GM21381 (cell line): ENCODE results near the gene OTUB1.

Source experiments
- ATAC-seq: cut with Tn5 transposase; IDR thresholded peaks from one replicate; pipeline ENCODE4 v1.9.1; 2021; ENCODE audit warnings: mild to moderate bottlenecking, moderate library complexity; ENCODE audit not compliant: unreplicated experiment

Gene OTUB1

GRCh38 chr11:64004590-64004984 is 18.3 kb downstream of the OTUB1 start:
- no peak for ATAC-seq

DNA sequence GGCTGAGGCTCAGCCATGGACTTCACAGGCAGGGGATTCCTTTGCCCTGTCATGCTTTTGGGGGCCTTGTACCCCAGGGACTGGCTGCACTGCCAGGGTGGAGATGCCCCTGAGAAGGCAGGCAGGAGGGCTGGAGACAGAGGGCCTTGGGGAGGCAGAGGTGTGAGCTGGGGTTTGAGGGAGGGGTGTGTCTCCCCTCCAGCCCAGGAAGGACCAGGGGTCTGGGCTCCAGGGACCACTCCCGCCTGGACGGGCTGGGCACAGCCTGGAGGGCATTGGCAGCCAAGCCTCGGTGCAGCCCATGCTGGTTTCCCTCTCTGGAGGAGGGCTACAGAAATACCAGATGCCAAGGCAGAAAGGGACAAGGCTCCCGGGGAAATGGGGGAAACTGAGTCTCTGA is 19.5 kb downstream of the OTUB1 start:
- ATAC-seq, result no peak

- no peak for ATAC-seq
These were observed 20.2 kb downstream of the OTUB1 start for GRCh38 chr11:64006398-64006797.

GRCh38 chr11:64007160-64007628 is 21.0 kb downstream of the OTUB1 start:
- ATAC-seq, result no peak

DNA sequence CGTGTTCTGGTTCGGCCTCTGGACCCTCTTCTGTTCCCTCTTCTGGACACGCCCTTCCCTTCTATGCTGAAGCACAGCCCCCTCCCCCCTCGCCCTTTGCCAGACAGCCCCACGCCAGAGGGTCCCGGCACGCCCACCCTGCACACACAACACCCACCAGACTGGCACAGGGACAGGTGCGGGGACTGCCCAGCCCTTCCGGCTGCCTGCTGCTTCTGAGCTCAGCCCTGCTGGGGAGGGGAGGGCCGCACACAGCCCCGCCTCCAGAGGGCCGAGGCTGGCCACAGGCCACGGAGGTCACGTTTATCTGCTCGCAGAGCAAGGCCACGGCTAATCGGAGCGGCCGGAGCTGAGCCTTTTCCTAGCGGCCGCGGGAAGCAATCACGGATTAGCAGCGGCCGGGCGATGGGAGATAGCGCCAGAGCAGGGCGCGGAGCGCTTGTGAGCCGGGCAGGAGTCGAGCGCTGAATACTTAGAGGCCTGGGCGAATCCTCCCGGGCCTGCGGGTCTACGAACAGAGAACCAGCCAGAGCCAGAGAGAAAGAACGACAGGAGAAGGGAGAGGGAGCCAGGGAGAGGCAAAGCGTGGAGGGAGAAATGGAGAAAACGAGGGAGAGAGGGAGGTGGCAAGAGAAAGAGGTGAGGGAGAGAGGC is 21.5 kb downstream of the OTUB1 start:
- no peak for ATAC-seq

DNA sequence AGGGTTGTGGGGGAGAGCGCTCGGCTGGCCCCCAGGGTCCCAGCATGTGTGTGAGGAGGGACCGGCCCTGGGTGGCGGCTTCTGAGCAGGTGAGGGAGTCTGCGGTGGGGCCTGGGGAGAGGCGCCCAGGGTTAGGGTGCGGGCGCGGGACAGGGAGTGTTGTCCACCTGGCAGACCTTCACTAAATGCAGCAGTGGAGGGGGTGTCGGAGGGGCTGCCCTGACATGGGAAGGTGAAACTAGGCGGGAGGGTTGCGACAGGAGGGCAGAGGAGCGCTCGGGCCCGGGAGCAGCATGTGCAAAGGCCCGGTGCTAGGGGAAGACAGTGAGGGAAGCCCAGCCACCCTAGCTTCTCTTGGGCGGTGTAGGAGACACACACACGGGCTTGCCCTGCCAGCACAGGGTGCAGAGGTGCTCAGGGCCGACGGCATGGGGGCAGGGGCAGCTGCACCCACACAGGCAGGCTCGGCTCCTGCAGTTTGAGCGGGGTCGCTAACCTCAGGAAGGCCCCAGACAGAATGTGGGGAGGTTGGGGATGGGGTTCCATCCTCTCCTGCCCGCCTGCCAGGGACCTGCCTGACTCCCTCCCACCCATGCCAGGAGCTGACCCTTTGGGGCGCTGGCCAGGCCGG is 22.2 kb downstream of the OTUB1 start:
- no peak for ATAC-seq

DNA sequence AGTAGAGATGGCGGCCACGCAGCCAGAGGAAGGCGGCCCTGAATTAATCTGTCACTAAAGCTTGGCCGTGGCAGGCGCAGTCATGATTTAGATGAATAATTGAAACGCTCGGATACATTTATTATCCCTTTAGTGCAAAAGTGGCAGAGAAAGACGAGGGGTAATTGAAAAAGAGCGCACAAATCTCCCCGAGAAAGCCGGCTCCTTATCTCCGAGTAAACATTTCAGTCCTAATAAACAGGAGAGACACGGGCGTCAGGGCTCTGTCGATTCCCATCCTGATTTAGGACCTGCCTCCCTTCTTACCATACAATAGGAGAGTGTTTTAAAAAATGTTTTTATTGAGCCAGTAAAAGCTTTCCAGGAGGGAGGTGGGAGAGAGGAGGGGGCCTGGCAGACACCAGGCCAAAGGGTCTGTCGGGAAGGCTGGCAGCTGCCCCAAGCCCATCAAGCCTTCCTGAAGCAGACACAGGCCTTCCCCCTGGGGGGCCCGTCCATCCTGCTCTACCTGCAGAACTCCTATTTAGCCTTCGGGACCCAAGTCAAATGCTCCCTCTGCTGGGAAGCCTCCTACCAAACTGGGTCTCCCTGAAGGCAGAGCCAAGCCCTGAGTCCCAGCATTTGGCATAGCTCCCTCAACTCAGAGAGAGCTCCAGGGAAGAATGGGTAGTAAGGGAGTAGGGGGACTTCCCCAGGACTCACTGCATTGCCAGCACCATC is 22.8 kb downstream of the OTUB1 start:
- ATAC-seq, result no peak

- ATAC-seq, result no peak
These were observed 23.5 kb downstream of the OTUB1 start for GRCh38 chr11:64009710-64010109.

GRCh38 chr11:64010783-64011182 is 24.5 kb downstream of the OTUB1 start:
- no peak for ATAC-seq

DNA sequence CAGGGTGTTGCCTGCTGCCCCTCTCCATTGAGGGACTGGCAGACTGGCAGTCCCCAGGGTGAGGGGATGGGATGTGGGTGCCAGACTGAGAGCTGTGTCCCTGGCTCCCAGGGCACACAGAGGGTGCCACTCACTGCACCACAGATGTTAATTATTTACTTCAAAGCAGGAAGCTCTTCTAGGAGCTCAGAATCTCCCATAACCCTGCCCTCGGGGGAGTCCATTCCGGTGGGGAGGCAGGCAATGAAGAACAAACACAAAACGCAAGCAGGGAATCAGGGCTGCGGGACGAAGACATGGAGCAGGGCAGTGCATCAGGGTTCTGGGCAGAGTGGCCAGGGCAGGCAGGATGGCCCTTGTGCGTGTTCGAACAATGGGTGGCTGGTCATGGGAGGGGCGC is 25.1 kb downstream of the OTUB1 start:
- ATAC-seq, result no peak

- ATAC-seq, result no peak
These were observed 27.1 kb downstream of the OTUB1 start for GRCh38 chr11:64013141-64013896.

- ATAC-seq, result no peak
These were observed 28.1 kb downstream of the OTUB1 start for GRCh38 chr11:64014356-64014755.

DNA sequence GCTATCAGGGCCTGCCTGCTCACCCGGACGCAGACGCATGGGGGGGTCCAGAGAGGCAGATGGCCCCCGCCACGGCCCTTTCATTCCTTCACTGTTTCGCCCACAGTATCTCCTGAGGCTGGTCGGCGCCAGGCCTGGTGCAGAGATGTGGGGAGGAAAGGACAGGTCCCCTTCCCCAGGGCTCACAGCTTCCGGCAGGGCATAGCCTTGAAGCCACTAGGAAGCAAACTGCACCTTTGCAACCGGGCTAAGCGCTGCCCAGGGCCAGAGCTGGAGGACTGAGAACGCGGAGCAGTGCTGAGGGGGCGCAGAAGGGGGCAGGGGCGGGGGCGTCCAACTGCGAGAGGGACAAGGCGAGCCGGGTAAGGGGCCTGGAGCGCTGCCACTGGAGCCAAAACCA is 29.3 kb downstream of the OTUB1 start:
- ATAC-seq, result no peak

GRCh38 chr11:64015935-64016845 is 30.0 kb downstream of the OTUB1 start:
- no peak for ATAC-seq

DNA sequence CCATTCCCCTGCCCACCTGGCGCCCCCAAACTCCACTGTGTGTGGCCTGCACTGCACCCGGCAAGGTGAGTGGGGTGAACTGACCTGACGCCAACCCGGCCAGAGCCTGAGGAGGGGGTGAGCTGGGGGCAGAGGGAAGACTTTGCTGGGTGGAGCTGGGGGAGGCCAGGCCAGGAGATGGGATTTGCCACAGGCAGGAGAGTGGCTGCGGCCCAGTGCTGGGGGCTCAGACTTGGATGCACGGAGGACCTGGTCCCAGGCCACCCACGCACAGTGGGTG is 31.6 kb downstream of the OTUB1 start:
- no peak for ATAC-seq

GRCh38 chr11:64018310-64018709 is 32.1 kb downstream of the OTUB1 start:
- no peak for ATAC-seq

GRCh38 chr11:64019106-64020037 is 33.1 kb downstream of the OTUB1 start:
- ATAC-seq, result no peak

DNA sequence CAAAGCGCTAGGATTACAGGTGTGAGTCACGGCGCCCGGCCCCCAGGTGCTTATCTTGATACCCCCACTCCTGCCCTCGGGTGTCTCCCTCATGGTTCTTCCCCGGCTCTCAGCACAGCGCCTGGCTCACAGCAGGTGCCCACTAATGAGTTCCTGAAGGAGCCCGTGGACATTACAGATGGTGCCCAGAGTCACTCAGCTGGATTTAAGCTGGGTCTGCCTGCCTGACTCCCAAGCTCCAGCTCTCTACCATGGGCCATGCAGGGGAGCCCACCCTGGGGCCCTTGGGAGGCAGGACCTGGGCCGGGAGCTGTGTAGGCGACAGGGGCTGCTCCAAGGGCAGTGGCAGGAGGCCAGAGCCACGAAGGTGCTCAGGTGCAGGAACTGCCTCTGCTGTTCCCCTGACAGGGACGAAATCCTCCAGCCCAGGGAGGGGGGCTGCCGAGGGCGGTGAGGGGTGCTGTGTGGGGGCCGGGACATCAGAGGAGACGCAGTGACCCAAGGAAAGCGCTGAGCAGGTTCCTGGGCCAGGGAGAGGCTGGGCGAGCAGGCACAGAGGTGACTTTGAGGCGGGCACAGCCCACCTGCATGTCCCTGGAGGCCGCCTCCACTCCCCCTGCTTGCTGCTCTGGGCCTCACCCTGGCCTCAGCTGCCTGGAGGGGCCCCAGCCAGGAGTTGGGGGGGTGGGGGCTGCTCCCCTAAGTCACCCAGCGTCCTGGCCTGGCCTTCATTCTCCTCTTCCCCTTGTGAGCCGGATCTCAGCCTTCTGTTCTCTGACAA is 34.9 kb downstream of the OTUB1 start:
- no peak for ATAC-seq

DNA sequence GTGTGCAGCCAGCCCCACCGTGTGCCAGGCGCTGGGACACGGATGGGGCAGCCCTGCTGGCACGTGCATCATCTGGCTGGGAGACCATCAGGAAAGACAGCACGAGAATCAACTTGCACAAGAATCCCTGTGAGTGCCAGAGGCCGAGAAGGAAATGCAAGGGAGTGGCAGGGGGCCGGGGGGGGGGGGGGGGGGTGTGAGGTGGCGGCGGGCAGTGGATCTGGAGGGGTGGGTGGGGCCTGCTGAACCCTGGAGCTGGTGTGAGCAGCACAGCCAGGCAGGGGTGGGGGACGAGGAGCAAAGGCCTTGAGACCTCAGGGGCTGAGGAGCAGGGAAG is 35.5 kb downstream of the OTUB1 start:
- no peak for ATAC-seq
